ENCODE data around the gene RHOG. TPM values are rescaled to one million over a fixed set of nuclear protein-coding genes. Genes with fewer than 3 reads are reported as not detected.
A peak's percentile ranks its signal among the peaks of the same experiment; 100 is the strongest.

The RHOG gene
- total and polyA plus RNA-seq, 9 of the 15 experiments (the other 6 are each of a cell fraction or from before 2014, with no cell fraction given), result 22.6 to 162 (median 80.3) TPM

GRCh38 chr11:3825473-3826154 lies 15.1 kb downstream of the RHOG start (continued):
- TF ChIP-seq ZNF639 (CRISPR knock-in tag; conservative IDR thresholded peaks at IDR 0.05 in 1 of 2, IDR thresholded peaks at IDR 0.05 in 1 of 2), result no peak
- TF ChIP-seq RNF2 (IDR thresholded peaks at IDR 0.05), result no peak
- TF ChIP-seq HDAC8 (tag; IDR thresholded peaks at IDR 0.05), result no peak
- TF ChIP-seq ZNF592 (IDR thresholded peaks at IDR 0.05), result no peak; the same call in 1 of the 2 replicates
- no peak; a peak in 1 of 4 replicates for TF ChIP-seq MAZ (CRISPR knock-in tag; conservative IDR thresholded peaks at IDR 0.05 in 1 of 2, IDR thresholded peaks at IDR 0.05 in 1 of 2)
- TF ChIP-seq ATF7 (IDR thresholded peaks at IDR 0.05), result 0 out of 2 replicates have a peak, but pooled peaks have one; percentile 18
- TF ChIP-seq MEF2D (tag; conservative IDR thresholded peaks at IDR 0.05; ENCODE audit: low read depth), result no peak
- TF ChIP-seq ZNF212 (CRISPR knock-in tag; IDR thresholded peaks at IDR 0.05), result no peak
- no peak for TF ChIP-seq ELK1 (CRISPR knock-in tag; IDR thresholded peaks at IDR 0.05)
- no peak for TF ChIP-seq SAFB2 (IDR thresholded peaks at IDR 0.05; ENCODE audit: borderline replicate concordance, low read depth, low read length, severe bottlenecking)
- no peak for TF ChIP-seq GTF2E2 (tag; IDR thresholded peaks at IDR 0.05)
- TF ChIP-seq E2F8 (IDR thresholded peaks at IDR 0.05; ENCODE audit: low read depth, partially characterized antibody), result peak; percentile 41
- TF ChIP-seq KLF6 (CRISPR knock-in tag; IDR thresholded peaks at IDR 0.05; ENCODE audit: borderline replicate concordance), result 0 out of 2 replicates have a peak, but pooled peaks have one; percentile 7
- TF ChIP-seq KDM2B (CRISPR knock-in tag; IDR thresholded peaks at IDR 0.05), result no peak
- no peak for TF ChIP-seq KLF16 (IDR thresholded peaks at IDR 0.05)
- TF ChIP-seq ZBTB8A (IDR thresholded peaks at IDR 0.05; ENCODE audit: partially characterized antibody), result no peak
- no peak for TF ChIP-seq NFXL1 (CRISPR knock-in tag; IDR thresholded peaks at IDR 0.05)

Measured in K562 (cell line).